HepG2 (cell line): ENCODE measurements around the gene CDYL. TPM values are rescaled to one million over a fixed set of nuclear protein-coding genes. Genes with fewer than 3 reads are reported as not detected.

Experiments
- CHCHD3 ChIP-seq: sonication (generic); formaldehyde crosslinking; IDR thresholded peaks from 2 replicates; pipeline ENCODE4 v1.8.0; 2022; ENCODE audit warnings: mild to moderate bottlenecking, missing genetic modification reagents, moderate library complexity
- CTCF ChIP-seq: sonication (generic); formaldehyde crosslinking; IDR thresholded peaks from 2 replicates; pipeline ENCODE4 v1.5.0; 2020; ENCODE audit warnings: mild to moderate bottlenecking, missing genetic modification reagents, moderate library complexity
- E2F1 ChIP-seq: sonication (generic); formaldehyde crosslinking; IDR thresholded peaks from 2 replicates; pipeline ENCODE4 v1.5.0; 2020; ENCODE audit warnings: missing genetic modification reagents
- EP300 ChIP-seq, 3 experiments: sonication (generic) in 1 of 3; formaldehyde crosslinking in 1 of 3; IDR thresholded peaks; 2 replicates each; pipeline versions ENCODE4 v1.5.1 to v1.6.1; 2011 to 2020; ENCODE audit warnings: low read depth in 2 of 3, low read length in 2 of 3, borderline replicate concordance in 1 of 3, improper control_type of control experiment in 1 of 3, mild to moderate bottlenecking in 1 of 3, missing genetic modification reagents in 1 of 3, moderate library complexity in 1 of 3
- GATAD2A ChIP-seq: IDR thresholded peaks from 2 replicates; pipeline ENCODE4 v1.6.1; 2016
- KDM5A ChIP-seq: fragments of 200-600 bp; sonication (generic); IDR thresholded peaks from 2 replicates; pipeline ENCODE4 v1.7.0; 2018; ENCODE audit warnings: antibody characterized with exemption, mild to moderate bottlenecking, low read length, borderline replicate concordance
- MIER2 ChIP-seq: IDR thresholded peaks from 2 replicates; pipeline ENCODE4 v1.6.1; 2016; ENCODE audit warnings: missing biosample characterization, missing genetic modification reagents
- MYNN ChIP-seq: sonication (generic); formaldehyde crosslinking; IDR thresholded peaks from 2 replicates; pipeline ENCODE4 v1.4.0; 2020; ENCODE audit warnings: mild to moderate bottlenecking, low read depth, missing genetic modification reagents
- NFATC3 ChIP-seq: sonication (generic); formaldehyde crosslinking; IDR thresholded peaks from 2 replicates; pipeline ENCODE4 v1.5.1; 2020; ENCODE audit warnings: mild to moderate bottlenecking, missing genetic modification reagents
- PRPF4 ChIP-seq: fragments of 200-400 bp; formaldehyde crosslinking; IDR thresholded peaks from 2 replicates; pipeline ENCODE4 v1.6.1; 2016; ENCODE audit warnings: low read length, low read depth; ENCODE audit not compliant: poor library complexity, severe bottlenecking
- SIX4 ChIP-seq: sonication (generic); formaldehyde crosslinking; IDR thresholded peaks from 2 replicates; pipeline ENCODE4 v1.4.0; 2020; ENCODE audit warnings: missing genetic modification reagents
- SP1 ChIP-seq, 2 experiments: fragments of 450-650 bp in 1 of 2; sonication (generic) in 1 of 2; formaldehyde crosslinking in 1 of 2; IDR thresholded peaks; 2 replicates each; pipeline versions ENCODE4 v1.4.0 to v1.6.1; 2016 to 2020; ENCODE audit warnings: missing genetic modification reagents in 1 of 2
- SP2 ChIP-seq: sonication (generic); formaldehyde crosslinking; IDR thresholded peaks from 2 replicates; pipeline ENCODE4 v1.5.1; 2020; ENCODE audit warnings: mild to moderate bottlenecking, missing genetic modification reagents
- TRIM22 ChIP-seq: fragments of 450-650 bp; IDR thresholded peaks from 2 replicates; pipeline ENCODE4 v1.6.1; 2017
- TSC22D2 ChIP-seq: sonication (generic); formaldehyde crosslinking; IDR thresholded peaks from 2 replicates; pipeline ENCODE4 v1.5.1; 2020; ENCODE audit warnings: missing genetic modification reagents, mild to moderate bottlenecking, borderline replicate concordance
- XRCC5 ChIP-seq: fragments of 200-400 bp; formaldehyde crosslinking; optimal IDR thresholded peaks from 2 replicates; pipeline ENCODE3; 2017; ENCODE audit warnings: mild to moderate bottlenecking, low read length
- YEATS4 ChIP-seq: sonication (generic); formaldehyde crosslinking; IDR thresholded peaks from 2 replicates; pipeline ENCODE4 v1.4.0; 2020; ENCODE audit warnings: missing genetic modification reagents, borderline replicate concordance
- ZNF101 ChIP-seq: sonication (generic); formaldehyde crosslinking; IDR thresholded peaks from 2 replicates; pipeline ENCODE4 v1.4.0; 2020; ENCODE audit warnings: mild to moderate bottlenecking, low read depth, missing genetic modification reagents, borderline replicate concordance
- ZNF256 ChIP-seq: sonication (generic); formaldehyde crosslinking; conservative IDR thresholded peaks from 2 replicates; pipeline ENCODE4 v1.4.0; 2020; ENCODE audit warnings: missing genetic modification reagents
- ZNF510 ChIP-seq: sonication (generic); formaldehyde crosslinking; IDR thresholded peaks from 2 replicates; pipeline ENCODE4 v1.4.0; 2020; ENCODE audit warnings: low read depth, mild to moderate bottlenecking, missing genetic modification reagents
- ZNF556 ChIP-seq: sonication (generic); formaldehyde crosslinking; IDR thresholded peaks from 2 replicates; pipeline ENCODE4 v1.4.0; 2020; ENCODE audit warnings: mild to moderate bottlenecking, missing genetic modification reagents, borderline replicate concordance
- ZNF576 ChIP-seq: sonication (generic); formaldehyde crosslinking; IDR thresholded peaks from 2 replicates; pipeline ENCODE4 v1.4.0; 2020; ENCODE audit warnings: mild to moderate bottlenecking, missing genetic modification reagents
- polyA plus RNA-seq, 8 experiments: library from polyadenylated mRNA; depleted of rRNA in 3 of 8; stranded (reverse) in 7 of 8; unstranded in 1 of 8; fragments of >200 nt; fragmentation: Illumina TruSeq in 4 of 8; extraction: Trizol in 4 of 8; gene quantifications; 2 replicates each; pipeline versions ENCODE4 v1.2.1 to v1.2.3, GENCODE V29; 2011 to 2016; ENCODE audit warnings: low read depth in 4 of 8, missing spikeins in 1 of 8, mixed read lengths in 1 of 8; ENCODE audit not compliant: insufficient read depth in 1 of 8
- total RNA-seq, 5 experiments: library from RNA; depleted of rRNA; stranded (reverse); fragments of >200 nt; fragmentation: Illumina TruSeq; extraction: Trizol; gene quantifications; 2 replicates each; pipeline ENCODE4 v1.2.3, GENCODE V29; 2016; ENCODE audit warnings: low read depth in 1 of 5

CDYL gene
- total and polyA plus RNA-seq, 2 of the 13 experiments (the other 11 are each of a cell fraction or from before 2014, with no cell fraction given): 22.8 to 105 TPM

GRCh38 chr6:4853782-4854511, 77.7 kb downstream of the CDYL start (continued):
- no peak for TF ChIP-seq ZNF576
- no peak for TF ChIP-seq CHCHD3 (CRISPR knock-in tag)
- peak; percentile 6 for TF ChIP-seq XRCC5
- no peak for TF ChIP-seq TSC22D2 (CRISPR knock-in tag)
- TF ChIP-seq E2F1 (CRISPR knock-in tag): no peak
- no peak for TF ChIP-seq MYNN (CRISPR knock-in tag)
- TF ChIP-seq ZNF256 (CRISPR knock-in tag): no peak
- TF ChIP-seq GATAD2A: peak; percentile 39; the same call in 1 of the 2 replicates
- TF ChIP-seq ZNF510: no peak
- TF ChIP-seq KDM5A: no peak
- TF ChIP-seq SP1 (IDR thresholded peaks at IDR 0.05): no peak
- no peak for TF ChIP-seq SP1 (CRISPR knock-in tag; IDR thresholded peaks at IDR 0.05)
- TF ChIP-seq ZNF101 (CRISPR knock-in tag): no peak
- no peak for TF ChIP-seq ZNF556
- no peak for TF ChIP-seq SIX4 (CRISPR knock-in tag)
- TF ChIP-seq CTCF (CRISPR knock-in tag): no peak
- TF ChIP-seq PRPF4: no peak
- TF ChIP-seq SP2 (CRISPR knock-in tag): no peak
- TF ChIP-seq NFATC3 (CRISPR knock-in tag): no peak
- peak; percentile 36 for TF ChIP-seq MIER2 (CRISPR knock-in tag)
- TF ChIP-seq TRIM22: no peak
- no peak for TF ChIP-seq YEATS4 (CRISPR knock-in tag)
- TF ChIP-seq EP300 (IDR thresholded peaks at IDR 0.05; ENCODE audit: low read depth in 2 of 2, low read length in 2 of 2): no peak
- 0 out of 2 replicates have a peak, but pooled peaks have one; percentile 18 for TF ChIP-seq EP300 (CRISPR knock-in tag; IDR thresholded peaks at IDR 0.05; ENCODE audit: borderline replicate concordance)
